ENCODE results near the gene BCAS3. TPM values are rescaled to one million over a fixed set of nuclear protein-coding genes. Genes with fewer than 3 reads are reported as not detected.

Gene BCAS3
- total RNA-seq, 4 donors from 2014 or later: 42.1 to 84.7 (median 54.1) TPM

- WGBS, 2 donors: 82 to 84% methylated on average over 9 of the region's 9 CpGs
- intact Hi-C loops (cut with DNase I; ENCODE audit: low total_unique reads): no loop called here
- no peak for DNase-seq (ENCODE audit: low spot score in 2 of 2)
- TF ChIP-seq POLR2A (IDR thresholded peaks at IDR 0.05): no peak
- no peak overlapping the region for H3K4me3 ChIP-seq (ENCODE audit: low read depth, poor library complexity, severe bottlenecking)
Measured at GRCh38 chr17:61372436-61372835, 694.8 kb downstream of the BCAS3 start.

GRCh38 chr17:61376931-61377838, 699.5 kb downstream of the BCAS3 start:
- intact Hi-C loops (cut with DNase I; ENCODE audit: low total_unique reads): no loop called here
- DNase-seq (ENCODE audit: low spot score in 2 of 2): peak in 1 of 2 donors; percentile 73

GRCh38 chr17:61378658-61379456, 701.2 kb downstream of the BCAS3 start:
- intact Hi-C loops (cut with DNase I; ENCODE audit: low total_unique reads): no loop called here
- no peak for TF ChIP-seq CTCF (IDR thresholded peaks at IDR 0.05)
- no peak for TF ChIP-seq POLR2A (IDR thresholded peaks at IDR 0.05)
- H3K4me3 ChIP-seq (ENCODE audit: low read depth, poor library complexity, severe bottlenecking): no peak overlapping the region
- DNase-seq (ENCODE audit: low spot score in 2 of 2): no peak
- WGBS, 2 donors: 83 to 90% methylated on average over 8 of the region's 8 CpGs

More at GRCh38 chr17:61376931-61377838, 699.5 kb downstream of the BCAS3 start:
- no peak for TF ChIP-seq POLR2A (IDR thresholded peaks at IDR 0.05)
- no peak for TF ChIP-seq CTCF (IDR thresholded peaks at IDR 0.05)
- 86% methylated on average over 18 of the region's 18 CpGs for WGBS, 2 donors
- no peak overlapping the region for H3K4me3 ChIP-seq (ENCODE audit: low read depth, poor library complexity, severe bottlenecking)

- TF ChIP-seq CTCF (IDR thresholded peaks at IDR 0.05) (no peak), POLR2A (IDR thresholded peaks at IDR 0.05) (no peak)
- no peak overlapping the region for H3K4me3 ChIP-seq (ENCODE audit: low read depth, poor library complexity, severe bottlenecking)
- 83% methylated on average over 21 of the region's 21 CpGs for WGBS, 2 donors
- intact Hi-C loops (cut with DNase I; ENCODE audit: low total_unique reads): no loop called here
- no peak for DNase-seq (ENCODE audit: low spot score in 2 of 2)
Measured at GRCh38 chr17:61379457-61380216, 702.0 kb downstream of the BCAS3 start.

GRCh38 chr17:61380217-61380835, 702.7 kb downstream of the BCAS3 start:
- 87 to 89% methylated on average over 10 of the region's 10 CpGs for WGBS, 2 donors
- TF ChIP-seq CTCF (IDR thresholded peaks at IDR 0.05) (no peak), POLR2A (IDR thresholded peaks at IDR 0.05) (no peak)
- intact Hi-C loops (cut with DNase I; ENCODE audit: low total_unique reads): no loop called here
- no peak overlapping the region for H3K4me3 ChIP-seq (ENCODE audit: low read depth, poor library complexity, severe bottlenecking)
- DNase-seq (ENCODE audit: low spot score in 2 of 2): no peak

All from lower leg skin (tissue), 4 donors.